GM18861 (cell line): ENCODE measurements around the gene RGS5.

ENCODE experiments used
- ATAC-seq: cut with Tn5 transposase; IDR thresholded peaks from one replicate; pipeline ENCODE4 v1.9.1; 2021; ENCODE audit not compliant: unreplicated experiment

RGS5 gene

GRCh38 chr1:163148911-163149310, 53.8 kb downstream of the RGS5 start:
- no peak for ATAC-seq

GRCh38 chr1:163147019-163147418, 55.7 kb downstream of the RGS5 start:
- no peak for ATAC-seq

GRCh38 chr1:163145435-163145834, 57.3 kb downstream of the RGS5 start:
- ATAC-seq, result no peak

- no peak for ATAC-seq
Observed at GRCh38 chr1:163144418-163144817, 58.3 kb downstream of the RGS5 start.

- ATAC-seq, result no peak
Observed at GRCh38 chr1:163142152-163142551, 60.6 kb downstream of the RGS5 start.

- ATAC-seq, result no peak
Observed at GRCh38 chr1:163141556-163141955, 61.2 kb downstream of the RGS5 start.

GRCh38 chr1:163137556-163138265, 65.0 kb downstream of the RGS5 start:
- ATAC-seq, result no peak

GRCh38 chr1:163131981-163132380, 70.7 kb downstream of the RGS5 start:
- no peak for ATAC-seq

GRCh38 chr1:163130225-163130856, 72.4 kb downstream of the RGS5 start:
- no peak for ATAC-seq

- no peak for ATAC-seq
Observed at GRCh38 chr1:163128282-163128681, 74.4 kb downstream of the RGS5 start.

GRCh38 chr1:163124812-163125211, 77.9 kb downstream of the RGS5 start:
- no peak for ATAC-seq

GRCh38 chr1:163120372-163120771, 82.3 kb downstream of the RGS5 start:
- ATAC-seq, result no peak

- no peak for ATAC-seq
Observed at GRCh38 chr1:163119707-163120106, 83.0 kb downstream of the RGS5 start.

- ATAC-seq, result no peak
Observed at GRCh38 chr1:163115887-163116286, 86.8 kb downstream of the RGS5 start.

GRCh38 chr1:163107655-163108054, 95.1 kb downstream of the RGS5 start:
- ATAC-seq, result no peak

- no peak for ATAC-seq
Observed at GRCh38 chr1:163106364-163106987, 96.2 kb downstream of the RGS5 start.

GRCh38 chr1:163104385-163105099, 98.2 kb downstream of the RGS5 start:
- ATAC-seq, result no peak

- no peak for ATAC-seq
Observed at GRCh38 chr1:163102590-163102989, 100.1 kb downstream of the RGS5 start.

GRCh38 chr1:163095213-163095612, 107.5 kb downstream of the RGS5 start:
- no peak for ATAC-seq

- no peak for ATAC-seq
Observed at GRCh38 chr1:163094589-163094988, 108.1 kb downstream of the RGS5 start.

- ATAC-seq, result no peak
Observed at GRCh38 chr1:163094182-163094581, 108.5 kb downstream of the RGS5 start.

GRCh38 chr1:163093579-163093978, 109.1 kb downstream of the RGS5 start:
- no peak for ATAC-seq
